T-cell (primary cell): Measurements from ENCODE around the gene BAIAP2. TPM values are rescaled to one million over a fixed set of nuclear protein-coding genes. Genes with fewer than 3 reads are reported as not detected.

Experiments used
- ATAC-seq, 4 experiments: fragments of 200-7000 bp in 3 of 4; fragments of 150-1000 bp in 1 of 4; cut with Tn5 transposase; replicated peaks in 1 of 4; 1 replicate in 3 of 4; 2 replicates in 1 of 4; pipeline ENCODE4 v1.10.0; 2021; ENCODE audit warnings: moderate library complexity in 3 of 4, mild to moderate bottlenecking in 2 of 4, moderate number of reproducible peaks in 1 of 4
- CTCF ChIA-PET, 2 donors: fragments of 300-600 bp; sonication (Branson Sonifier 250); formaldehyde crosslinking; loops; one replicate each; lab custom pipeline; 2022; ENCODE audit warnings: antibody characterized with exemption in 2 of 2; lab: Charles Lee
- POLR2A ChIA-PET, 2 donors: fragments of 300-600 bp; sonication (Branson Sonifier 250); formaldehyde crosslinking; loops; one replicate each; lab custom pipeline; 2022; ENCODE audit warnings: antibody characterized with exemption in 2 of 2; lab: Charles Lee
- DNase-seq, 35 experiments: peaks; one replicate each; pipeline versions ENCODE4 v3.0.0 to v3.0.0-alpha.2; 2013 to 2023
- H3K27ac ChIP-seq: one replicate; pipeline ENCODE4 v1.5.1; 2013; ENCODE audit warnings: low read length
- H3K27me3 ChIP-seq, 2 experiments: replicated peaks in 1 of 2; 1 replicate in 1 of 2; 2 replicates in 1 of 2; pipeline versions ENCODE4 v1.6.1 to v1.7.0; 2013; ENCODE audit warnings: low read length in 1 of 2, mixed read lengths in 1 of 2; ENCODE audit not compliant: control insufficient read depth in 2 of 2, insufficient read depth in 2 of 2; ENCODE audit errors: extremely low read depth in 1 of 2
- H3K36me3 ChIP-seq, 2 donors: 1 replicate in 1 of 2; 2 replicates in 1 of 2; pipeline versions ENCODE4 v1.6.1 to v1.7.0; 2013; ENCODE audit warnings: low read length in 1 of 2; ENCODE audit not compliant: control insufficient read depth in 2 of 2, insufficient read depth in 1 of 2; ENCODE audit errors: extremely low read depth in 1 of 2
- H3K4me1 ChIP-seq, 2 experiments: 1 replicate in 1 of 2; 2 replicates in 1 of 2; pipeline versions ENCODE4 v1.6.1 to v1.7.0; 2013; ENCODE audit warnings: low read length in 2 of 2, mixed read lengths in 1 of 2; ENCODE audit not compliant: insufficient read depth in 2 of 2, control insufficient read depth in 1 of 2; ENCODE audit errors: extremely low read depth in 1 of 2
- H3K4me3 ChIP-seq, 2 donors: 1 replicate in 1 of 2; 2 replicates in 1 of 2; pipeline versions ENCODE4 v1.5.1 to v1.7.0; 2013; ENCODE audit warnings: mild to moderate bottlenecking in 2 of 2, low read length in 1 of 2, moderate library complexity in 1 of 2; ENCODE audit not compliant: control insufficient read depth in 1 of 2; ENCODE audit errors: extremely low read depth in 1 of 2
- H3K9me3 ChIP-seq: 2 replicates; pipeline ENCODE4 v1.7.0; 2013
- H3K27ac Mint-ChIP-seq, 2 donors: one replicate each; pipeline ENCODE4 v1.8.0; 2020 to 2021; ENCODE audit warnings: mild to moderate bottlenecking in 2 of 2, mixed read lengths in 2 of 2
- H3K27me3 Mint-ChIP-seq, 2 donors: one replicate each; pipeline ENCODE4 v1.8.0; 2021 to 2022; ENCODE audit warnings: mixed read lengths in 2 of 2
- H3K36me3 Mint-ChIP-seq: one replicate; pipeline ENCODE4 v1.8.0; 2021; ENCODE audit warnings: mixed read lengths
- H3K4me1 Mint-ChIP-seq, 3 donors: one replicate each; pipeline ENCODE4 v1.8.0; 2020 to 2022; ENCODE audit warnings: mixed read lengths in 3 of 3, mild to moderate bottlenecking in 1 of 3
- H3K4me3 Mint-ChIP-seq, 3 donors: one replicate each; pipeline ENCODE4 v1.8.0; 2020 to 2022; ENCODE audit warnings: mild to moderate bottlenecking in 3 of 3, mixed read lengths in 3 of 3, moderate library complexity in 3 of 3
- H3K9me3 Mint-ChIP-seq, 3 donors: one replicate each; pipeline ENCODE4 v1.8.0; 2020 to 2022; ENCODE audit warnings: mixed read lengths in 3 of 3
- WGBS: methylation state at CpG from one replicate; pipeline ENCODE4 v1.1.5; 2013; ENCODE audit warnings: missing lambda C conversion rate; ENCODE audit not compliant: insufficient coverage; 5-methylcytosine and 5-hydroxymethylcytosine counted together
- total RNA-seq, 35 experiments: library from RNA in 6 of 35; stranded (reverse) in 6 of 35; fragments of 120-200 nt in 1 of 35; gene quantifications; one replicate each; pipeline versions ENCODE4 v1.2.1 to v1.2.4 and lab custom pipeline; 2013 to 2026

The BAIAP2 gene
- total RNA-seq, 5 donors from 2014 or later (not counting 1 experiment from before 2014, with no cell fraction given): 6.3 to 12.0 (median 10.1) TPM

GRCh38 chr17:80990921-80991644, 43.9 kb upstream of the BAIAP2 start:
- H3K27ac ChIP-seq: no peak overlapping the region
- peaks cover 8 to 11% of the 10 kb centered on the region in 2 donors for H3K36me3 ChIP-seq
- Mint-ChIP-seq H3K27ac (peak overlapping the region; percentile 74 to 75), H3K27me3 (no peaks in the 10 kb centered on the region), H3K4me3 (peak overlapping the region; percentile 75 to 79 (median 77)), H3K4me1 (peaks cover 21 to 35% (median 21%) of the 10 kb centered on the region in 3 donors), H3K36me3 (peaks cover 7% of the 10 kb centered on the region), H3K9me3 (no peaks in the 10 kb centered on the region)
- CTCF ChIA-PET: interaction anchor here in 1 of 2 donors (0.6 to 0.7 kb wide), 2 partner anchors 762 to 1838 kb away, joined by 4 to 5 read pairs; no protein-coding TSS in a partner anchor
- POLR2A ChIA-PET: no interaction called here
- H3K4me3 ChIP-seq: peak overlapping the region; percentile 57 to 84
- no peak for DNase-seq
- 64% methylated on average over 15 of the region's 22 CpGs for WGBS
- H3K4me1 ChIP-seq: peaks cover 2 to 42% of the 10 kb centered on the region in 2 experiments
- peaks cover 0 to 29% of the 10 kb centered on the region in 2 experiments for H3K27me3 ChIP-seq
- no peaks in the 10 kb centered on the region for H3K9me3 ChIP-seq
- ATAC-seq: peak; percentile 43 to 72 (median 58)

GRCh38 chr17:80991645-80992076, 43.3 kb upstream of the BAIAP2 start, which contains the start of gene CHMP6:
CHMP6 (plus strand) TSS chr17:80991841; CDS start chr17:80991919, 78 bp downstream.
- Mint-ChIP-seq H3K27me3 (no peaks in the 10 kb centered on the region), H3K27ac (peak within 1 kb of the TSS; percentile 74 to 75), H3K4me3 (peak within 1 kb of the TSS; percentile 75 to 79 (median 77)), H3K36me3 (peaks cover 11% of the 10 kb centered on the region), H3K9me3 (no peaks in the 10 kb centered on the region), H3K4me1 (peaks cover 21 to 35% (median 21%) of the 10 kb centered on the region in 3 donors)
- Histone ChIP-seq H3K4me3 (peak within 1 kb of the TSS; percentile 57 to 84), H3K9me3 (no peaks in the 10 kb centered on the region), H3K27ac (no peak within 1 kb of the TSS), H3K36me3 (peaks cover 13 to 15% of the 10 kb centered on the region in 2 donors), H3K27me3 (peaks cover 0 to 28% of the 10 kb centered on the region in 2 experiments), H3K4me1 (peaks cover 2 to 42% of the 10 kb centered on the region in 2 experiments)
- ChIA-PET CTCF (interaction anchor here in 1 of 2 donors (0.7 kb wide), 1 partner anchor 763 kb away, joined by 4 read pairs; no protein-coding TSS in a partner anchor), POLR2A (no interaction called here)
- DNase-seq: peak in 34 of 35 experiments; percentile 46 to 81 (median 61)
- WGBS: under 1% methylated on average over 66 of the region's 66 CpGs
- ATAC-seq: peak; percentile 66 to 75 (median 71)

- DNase-seq: no peak
- Histone ChIP-seq H3K4me3 (peak overlapping the region; percentile 57 to 84), H3K4me1 (peaks cover 2 to 42% of the 10 kb centered on the region in 2 experiments), H3K27ac (no peak overlapping the region), H3K36me3 (peaks cover 18 to 21% of the 10 kb centered on the region in 2 donors), H3K27me3 (peaks cover 0 to 22% of the 10 kb centered on the region in 2 experiments), H3K9me3 (no peaks in the 10 kb centered on the region)
- H3K9me3 Mint-ChIP-seq: no peaks in the 10 kb centered on the region
- peaks cover 11% of the 10 kb centered on the region for H3K36me3 Mint-ChIP-seq
- peak overlapping the region; percentile 73 to 77 (median 77) for H3K4me3 Mint-ChIP-seq
- no peaks in the 10 kb centered on the region for H3K27me3 Mint-ChIP-seq
- peak; percentile 16 to 47 (median 36) for ATAC-seq
- 2% methylated on average over 76 of the region's 90 CpGs for WGBS
- ChIA-PET CTCF (interaction anchor here in 1 of 2 donors (0.7 kb wide), 1 partner anchor 763 kb away, joined by 4 read pairs; no protein-coding TSS in a partner anchor), POLR2A (no interaction called here)
- H3K27ac Mint-ChIP-seq: peak overlapping the region; percentile 49 to 73
- peaks cover 21 to 35% (median 21%) of the 10 kb centered on the region in 3 donors for H3K4me1 Mint-ChIP-seq
Measured at GRCh38 chr17:80992077-80992947, 42.6 kb upstream of the BAIAP2 start.

GRCh38 chr17:80992948-80993624, 41.9 kb upstream of the BAIAP2 start:
- Mint-ChIP-seq H3K4me3 (peak overlapping the region; percentile 70 to 77 (median 73)), H3K27ac (peak overlapping the region; percentile 49 to 73), H3K9me3 (no peaks in the 10 kb centered on the region), H3K4me1 (peaks cover 21 to 32% (median 21%) of the 10 kb centered on the region in 3 donors), H3K27me3 (no peaks in the 10 kb centered on the region), H3K36me3 (peaks cover 11% of the 10 kb centered on the region)
- Histone ChIP-seq H3K9me3 (no peaks in the 10 kb centered on the region), H3K4me1 (peaks cover 2 to 42% of the 10 kb centered on the region in 2 experiments), H3K36me3 (peaks cover 25 to 29% of the 10 kb centered on the region in 2 donors), H3K4me3 (no peak overlapping the region), H3K27ac (no peak overlapping the region), H3K27me3 (peaks cover 0 to 16% of the 10 kb centered on the region in 2 experiments)
- ATAC-seq (no peak), DNase-seq (no peak)
- ChIA-PET POLR2A (no interaction called here), CTCF (no interaction called here)
- 95% methylated on average over 10 of the region's 18 CpGs for WGBS

- ATAC-seq: no peak
- DNase-seq: no peak
- H3K27ac ChIP-seq: no peak overlapping the region
- H3K36me3 ChIP-seq: peaks cover 28 to 39% of the 10 kb centered on the region in 2 donors
- H3K9me3 Mint-ChIP-seq: no peaks in the 10 kb centered on the region
- CTCF ChIA-PET: no interaction called here
- H3K27ac Mint-ChIP-seq: no peak overlapping the region
- peaks cover 12 to 22% (median 15%) of the 10 kb centered on the region in 3 donors for H3K4me1 Mint-ChIP-seq
- H3K4me3 Mint-ChIP-seq: no peak overlapping the region
- H3K27me3 ChIP-seq: peaks cover 0 to 6% of the 10 kb centered on the region in 2 experiments
- WGBS: 96% methylated on average over 12 of the region's 13 CpGs
- H3K27me3 Mint-ChIP-seq: no peaks in the 10 kb centered on the region
- H3K9me3 ChIP-seq: no peaks in the 10 kb centered on the region
- H3K4me1 ChIP-seq: peaks cover 2 to 31% of the 10 kb centered on the region in 2 experiments
- peaks cover 18% of the 10 kb centered on the region for H3K36me3 Mint-ChIP-seq
- POLR2A ChIA-PET: no interaction called here
- no peak overlapping the region for H3K4me3 ChIP-seq
Measured at GRCh38 chr17:80995131-80995530, 39.8 kb upstream of the BAIAP2 start.
